ENCODE results near the gene INO80. TPM values are rescaled to one million over a fixed set of nuclear protein-coding genes. Genes with fewer than 3 reads are reported as not detected.

INO80 gene
- total and polyA plus RNA-seq, 2 donors (not counting 1 experiment from before 2014, with no cell fraction given): 5.7 to 34.0 TPM

DNA sequence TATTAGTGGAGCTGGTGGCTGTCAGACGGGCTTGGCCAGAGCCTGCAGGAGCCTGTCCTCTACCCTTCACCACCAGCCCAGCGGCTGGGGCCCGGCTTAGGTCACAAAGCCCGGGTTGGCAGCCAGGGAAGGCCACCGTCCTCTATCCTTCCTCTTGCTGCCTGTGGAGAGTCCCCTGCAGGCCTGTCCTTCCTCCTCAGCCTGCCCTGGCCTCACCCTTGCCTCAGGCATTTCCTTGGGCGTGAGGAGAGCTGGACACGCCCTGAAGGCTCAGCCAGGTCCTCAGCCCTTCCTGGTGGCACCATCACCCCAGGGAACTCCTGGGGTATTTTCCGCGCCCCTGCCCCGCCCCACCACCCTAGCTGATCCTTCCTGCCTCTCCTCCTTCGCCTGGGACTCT, 155.2 kb downstream of the INO80 start:
- TF ChIP-seq EZH2 (IDR thresholded peaks at IDR 0.05; ENCODE audit: low read length, missing control alignments): no peak
- H3K27ac ChIP-seq (ENCODE audit: insufficient read depth, low read length): no peak overlapping the region
- H3K36me3 ChIP-seq (ENCODE audit: control insufficient read depth, insufficient read depth, low read length): no peaks in the 10 kb centered on the region
- H3K9ac ChIP-seq (ENCODE audit: insufficient read depth, low read length): no peak overlapping the region
- H3K79me2 ChIP-seq (ENCODE audit: control insufficient read depth, insufficient read depth, low read length): no peaks in the 10 kb centered on the region
- H3K27me3 ChIP-seq (ENCODE audit: control insufficient read depth, insufficient read depth, low read length): no peaks in the 10 kb centered on the region
- H3K4me2 ChIP-seq (ENCODE audit: extremely low read depth, insufficient read depth, low read length): no peak overlapping the region
- no peak overlapping the region for H2AFZ ChIP-seq (ENCODE audit: low read length)
- no peak overlapping the region for H3K4me3 ChIP-seq (replicated peaks in 1 of 4; ENCODE audit: control extremely low read depth in 1 of 4, insufficient read depth in 1 of 4, low read depth in 3 of 4, low read length in 4 of 4)
- no peak for DNase-seq (ENCODE audit: low read depth in 2 of 2)
- no peaks in the 10 kb centered on the region for H4K20me1 ChIP-seq (ENCODE audit: control insufficient read depth, extremely low read depth, insufficient read depth, low read length)
- no peaks in the 10 kb centered on the region for H3K9me3 ChIP-seq (ENCODE audit: control insufficient read depth, insufficient read depth, low read depth, low read length)
- H3K4me1 ChIP-seq (ENCODE audit: control insufficient read depth, extremely low read depth, insufficient read depth, low read length): no peaks in the 10 kb centered on the region

DNA sequence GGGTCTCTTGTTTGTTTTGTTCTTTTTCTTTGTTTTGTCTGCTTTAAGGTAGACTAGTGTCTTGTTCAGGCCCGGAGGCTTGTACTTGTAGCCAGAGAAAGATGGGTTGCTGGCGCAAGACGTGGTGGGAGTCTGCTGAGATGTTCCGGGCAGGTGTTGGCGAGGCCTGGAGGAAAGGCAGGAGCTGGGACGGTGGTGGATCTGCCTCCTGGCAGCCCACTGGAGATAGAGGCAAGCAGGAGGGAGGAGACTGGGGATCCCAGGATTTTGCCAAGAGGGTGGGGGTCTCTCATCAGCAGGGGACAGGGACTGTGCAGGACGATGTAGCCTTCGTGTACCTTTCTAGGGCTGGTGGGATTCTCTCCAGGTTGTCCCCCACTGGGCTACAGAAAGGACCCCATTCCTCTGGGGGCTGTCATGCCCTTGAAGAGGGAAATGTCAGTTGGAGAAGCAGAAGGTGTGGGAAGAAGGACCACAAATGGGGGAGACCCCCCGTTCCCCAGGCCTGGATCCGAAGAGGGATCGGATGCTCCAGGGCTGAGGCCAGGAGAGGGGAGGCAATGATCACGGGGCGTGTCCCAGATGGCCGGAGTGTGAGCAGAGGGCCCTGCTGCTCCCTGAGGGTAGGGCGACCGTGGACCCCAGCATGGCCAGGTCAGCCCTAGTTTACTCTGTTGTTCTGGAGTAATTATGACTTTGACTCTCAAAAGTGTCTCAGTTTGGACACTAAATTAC, 155.8 kb downstream of the INO80 start:
- no peaks in the 10 kb centered on the region for H4K20me1 ChIP-seq (ENCODE audit: control insufficient read depth, extremely low read depth, insufficient read depth, low read length)
- H3K36me3 ChIP-seq (ENCODE audit: control insufficient read depth, insufficient read depth, low read length): no peaks in the 10 kb centered on the region
- H3K9ac ChIP-seq (ENCODE audit: insufficient read depth, low read length): no peak overlapping the region
- H3K4me1 ChIP-seq (ENCODE audit: control insufficient read depth, extremely low read depth, insufficient read depth, low read length): no peaks in the 10 kb centered on the region
- H3K27me3 ChIP-seq (ENCODE audit: control insufficient read depth, insufficient read depth, low read length): no peaks in the 10 kb centered on the region
- H3K79me2 ChIP-seq (ENCODE audit: control insufficient read depth, insufficient read depth, low read length): no peaks in the 10 kb centered on the region
- no peak overlapping the region for H3K4me2 ChIP-seq (ENCODE audit: extremely low read depth, insufficient read depth, low read length)
- H2AFZ ChIP-seq (ENCODE audit: low read length): no peak overlapping the region
- H3K9me3 ChIP-seq (ENCODE audit: control insufficient read depth, insufficient read depth, low read depth, low read length): no peaks in the 10 kb centered on the region
- no peak for DNase-seq (ENCODE audit: low read depth in 2 of 2)
- TF ChIP-seq EZH2 (IDR thresholded peaks at IDR 0.05; ENCODE audit: low read length, missing control alignments) (no peak), CTCF (conservative IDR thresholded peaks at IDR 0.05 in 1 of 2, IDR thresholded peaks at IDR 0.05 in 1 of 2; ENCODE audit: low read depth in 1 of 2, low read length in 2 of 2) (no peak)
- no peak overlapping the region for H3K27ac ChIP-seq (ENCODE audit: insufficient read depth, low read length)
- no peak overlapping the region for H3K4me3 ChIP-seq (replicated peaks in 1 of 4; ENCODE audit: control extremely low read depth in 1 of 4, insufficient read depth in 1 of 4, low read depth in 3 of 4, low read length in 4 of 4)

- TF ChIP-seq EZH2 (IDR thresholded peaks at IDR 0.05; ENCODE audit: low read length, missing control alignments) (no peak), CTCF (conservative IDR thresholded peaks at IDR 0.05 in 1 of 2, IDR thresholded peaks at IDR 0.05 in 1 of 2; ENCODE audit: low read depth in 1 of 2, low read length in 2 of 2) (no peak)
Observed at GRCh38 chr15:40959331-40960141, 156.5 kb downstream of the INO80 start.

More at GRCh38 chr15:40959331-40960141, 156.5 kb downstream of the INO80 start:
- Histone ChIP-seq H3K27ac (ENCODE audit: insufficient read depth, low read length) (no peak overlapping the region), H3K79me2 (ENCODE audit: control insufficient read depth, insufficient read depth, low read length) (no peaks in the 10 kb centered on the region), H2AFZ (ENCODE audit: low read length) (no peak overlapping the region), H3K9me3 (ENCODE audit: control insufficient read depth, insufficient read depth, low read depth, low read length) (no peaks in the 10 kb centered on the region), H3K9ac (ENCODE audit: insufficient read depth, low read length) (no peak overlapping the region), H3K4me3 (replicated peaks in 1 of 4; ENCODE audit: control extremely low read depth in 1 of 4, insufficient read depth in 1 of 4, low read depth in 3 of 4, low read length in 4 of 4) (no peak overlapping the region), H4K20me1 (ENCODE audit: control insufficient read depth, extremely low read depth, insufficient read depth, low read length) (no peaks in the 10 kb centered on the region), H3K27me3 (ENCODE audit: control insufficient read depth, insufficient read depth, low read length) (no peaks in the 10 kb centered on the region), H3K36me3 (ENCODE audit: control insufficient read depth, insufficient read depth, low read length) (peaks cover 2% of the 10 kb centered on the region), H3K4me1 (ENCODE audit: control insufficient read depth, extremely low read depth, insufficient read depth, low read length) (peaks cover 2% of the 10 kb centered on the region), H3K4me2 (ENCODE audit: extremely low read depth, insufficient read depth, low read length) (no peak overlapping the region)
- no peak for DNase-seq (ENCODE audit: low read depth in 2 of 2)

Measured in fibroblast of lung (primary cell).